ENCODE results near the gene TIMM21. TPM values are rescaled to one million over a fixed set of nuclear protein-coding genes. Genes with fewer than 3 reads are reported as not detected.
A peak's percentile ranks its signal among the peaks of the same experiment; 100 is the strongest.

Gene TIMM21
- total RNA-seq: 10 to 100 TPM; 17.9 to 38.0 (median 24.1) TPM

GRCh38 chr18:74147779-74148542 is at the start of gene TIMM21, which contains the start of gene FBXO15:
Gene TIMM21, plus strand, starts transcription at chr18:74148523. Its CDS starts 286 bp downstream, at chr18:74148809.
Gene FBXO15, minus strand, starts transcription at chr18:74147834. Its CDS starts 49 bp downstream, at chr18:74147785.
- Histone ChIP-seq H3K9me3 (no peaks in the 10 kb centered on the region), H3K27me3 (no peaks in the 10 kb centered on the region), H3K4me3 (peak within 1 kb of the TSS; percentile 79), H3K27ac (peak within 1 kb of the TSS; percentile 88), H3K4me1 (peaks cover 36% of the 10 kb centered on the region), H3K36me3 (peaks cover 4% of the 10 kb centered on the region)
- DNase-seq (ENCODE audit: low spot score in 2 of 2): peak; percentile 98
- peak in 2 of 3 donors; percentile 11 to 36 for TF ChIP-seq POLR2AphosphoS5 (IDR thresholded peaks at IDR 0.05)
- peak in 1 of 2 donors; percentile 15 for TF ChIP-seq POLR2A (IDR thresholded peaks at IDR 0.05)
- TF ChIP-seq EP300 (IDR thresholded peaks at IDR 0.05): no peak
- no peak for TF ChIP-seq CTCF (IDR thresholded peaks at IDR 0.05)
- 0% methylated on average over 13 of the region's 58 CpGs for WGBS

GRCh38 chr18:74108460-74108859 is 39.9 kb upstream of the TIMM21 start:
- DNase-seq (ENCODE audit: low spot score in 2 of 2): no peak
- no peaks in the 10 kb centered on the region for H3K4me1 ChIP-seq
- WGBS: 89% methylated on average over 2 of the region's 2 CpGs
- no peaks in the 10 kb centered on the region for H3K36me3 ChIP-seq
- H3K27me3 ChIP-seq: no peaks in the 10 kb centered on the region
- TF ChIP-seq POLR2A (IDR thresholded peaks at IDR 0.05): no peak
- TF ChIP-seq POLR2AphosphoS5 (IDR thresholded peaks at IDR 0.05): no peak
- TF ChIP-seq EP300 (IDR thresholded peaks at IDR 0.05): no peak
- TF ChIP-seq CTCF (IDR thresholded peaks at IDR 0.05): no peak
- H3K4me3 ChIP-seq: no peak overlapping the region
- no peak overlapping the region for H3K27ac ChIP-seq
- H3K9me3 ChIP-seq: peaks cover 7% of the 10 kb centered on the region

GRCh38 chr18:74110149-74110548 is 38.2 kb upstream of the TIMM21 start:
- TF ChIP-seq POLR2AphosphoS5 (IDR thresholded peaks at IDR 0.05): no peak
- no peak for TF ChIP-seq POLR2A (IDR thresholded peaks at IDR 0.05)
- no peak for TF ChIP-seq EP300 (IDR thresholded peaks at IDR 0.05)
- TF ChIP-seq CTCF (IDR thresholded peaks at IDR 0.05): no peak
- no peak for DNase-seq (ENCODE audit: low spot score in 2 of 2)
- no peaks in the 10 kb centered on the region for H3K9me3 ChIP-seq
- no peaks in the 10 kb centered on the region for H3K36me3 ChIP-seq
- no peaks in the 10 kb centered on the region for H3K4me1 ChIP-seq
- H3K27me3 ChIP-seq: no peaks in the 10 kb centered on the region
- WGBS: 97% methylated on average over 1 of the region's 1 CpG
- no peak overlapping the region for H3K27ac ChIP-seq
- no peak overlapping the region for H3K4me3 ChIP-seq

GRCh38 chr18:74110976-74111375 is 37.3 kb upstream of the TIMM21 start:
- no peak overlapping the region for H3K27ac ChIP-seq
- TF ChIP-seq POLR2AphosphoS5 (IDR thresholded peaks at IDR 0.05) (no peak), CTCF (IDR thresholded peaks at IDR 0.05) (no peak), POLR2A (IDR thresholded peaks at IDR 0.05) (no peak), EP300 (IDR thresholded peaks at IDR 0.05) (no peak)
- no peaks in the 10 kb centered on the region for H3K4me1 ChIP-seq
- WGBS: 86% methylated on average over 4 of the region's 4 CpGs
- no peak overlapping the region for H3K4me3 ChIP-seq
- no peaks in the 10 kb centered on the region for H3K27me3 ChIP-seq
- no peak for DNase-seq (ENCODE audit: low spot score in 2 of 2)
- H3K9me3 ChIP-seq: no peaks in the 10 kb centered on the region
- H3K36me3 ChIP-seq: no peaks in the 10 kb centered on the region

- TF ChIP-seq CTCF (IDR thresholded peaks at IDR 0.05): no peak
- no peak for TF ChIP-seq EP300 (IDR thresholded peaks at IDR 0.05)
- TF ChIP-seq POLR2AphosphoS5 (IDR thresholded peaks at IDR 0.05): no peak
- no peak for TF ChIP-seq POLR2A (IDR thresholded peaks at IDR 0.05)
- H3K4me1 ChIP-seq: no peaks in the 10 kb centered on the region
- DNase-seq (ENCODE audit: low spot score in 2 of 2): no peak
- no peaks in the 10 kb centered on the region for H3K9me3 ChIP-seq
- no peak overlapping the region for H3K27ac ChIP-seq
- H3K4me3 ChIP-seq: no peak overlapping the region
- no peaks in the 10 kb centered on the region for H3K27me3 ChIP-seq
- H3K36me3 ChIP-seq: no peaks in the 10 kb centered on the region
These were observed 34.6 kb upstream of the TIMM21 start for GRCh38 chr18:74113711-74114110.

All from suprapubic skin (tissue), 4 donors.